GM21786 (cell line): ENCODE measurements around the gene ZSCAN20.
A peak's percentile ranks its signal among the peaks of the same experiment; 100 is the strongest.

Source experiments
- ATAC-seq: cut with Tn5 transposase; IDR thresholded peaks from one replicate; pipeline ENCODE4 v1.9.1; 2021; ENCODE audit not compliant: unreplicated experiment

The ZSCAN20 gene

GRCh38 chr1:33443080-33443704 is 29.3 kb upstream of the ZSCAN20 start:
- ATAC-seq, result no peak

GRCh38 chr1:33443705-33444180 is 28.7 kb upstream of the ZSCAN20 start:
- no peak for ATAC-seq

- ATAC-seq, result no peak
Measured at GRCh38 chr1:33445108-33445507, 27.3 kb upstream of the ZSCAN20 start.

- no peak for ATAC-seq
Measured at GRCh38 chr1:33446590-33446989, 25.9 kb upstream of the ZSCAN20 start.

- ATAC-seq, result no peak
Measured at GRCh38 chr1:33454646-33455282, 17.7 kb upstream of the ZSCAN20 start.

- peak; percentile 50 for ATAC-seq
Measured at GRCh38 chr1:33455539-33456501, 16.6 kb upstream of the ZSCAN20 start.

GRCh38 chr1:33456502-33456886 is 16.0 kb upstream of the ZSCAN20 start:
- ATAC-seq, result no peak

GRCh38 chr1:33459691-33460090 is 12.8 kb upstream of the ZSCAN20 start:
- no peak for ATAC-seq

- ATAC-seq, result no peak
Measured at GRCh38 chr1:33460144-33460543, 12.3 kb upstream of the ZSCAN20 start.

- peak; percentile 72 for ATAC-seq
Measured at GRCh38 chr1:33460947-33461629, 11.4 kb upstream of the ZSCAN20 start.

- no peak for ATAC-seq
Measured at GRCh38 chr1:33462405-33463164, 9.9 kb upstream of the ZSCAN20 start.

GRCh38 chr1:33464552-33464951 is 7.9 kb upstream of the ZSCAN20 start:
- no peak for ATAC-seq

- ATAC-seq, result no peak
Measured at GRCh38 chr1:33465316-33465715, 7.1 kb upstream of the ZSCAN20 start.

- ATAC-seq, result no peak
Measured at GRCh38 chr1:33466159-33466558, 6.3 kb upstream of the ZSCAN20 start.

GRCh38 chr1:33468011-33468410 is 4.4 kb upstream of the ZSCAN20 start:
- no peak for ATAC-seq

- no peak for ATAC-seq
Measured at GRCh38 chr1:33468531-33468930, 3.9 kb upstream of the ZSCAN20 start.

GRCh38 chr1:33468967-33469366 is 3.5 kb upstream of the ZSCAN20 start:
- no peak for ATAC-seq

GRCh38 chr1:33469691-33470090 is 2.8 kb upstream of the ZSCAN20 start:
- ATAC-seq, result no peak

- ATAC-seq, result peak; percentile 43
Measured at GRCh38 chr1:33470495-33471012, 1.9 kb upstream of the ZSCAN20 start.

- ATAC-seq, result no peak
Measured at GRCh38 chr1:33471416-33471815, 1.0 kb upstream of the ZSCAN20 start.
